ENCODE measurements around the gene NPR3. TPM values are rescaled to one million over a fixed set of nuclear protein-coding genes. Genes with fewer than 3 reads are reported as not detected.

Gene NPR3
- total and polyA plus RNA-seq, 2 of the 8 experiments (the other 6 are each of a cell fraction or from before 2014, with no cell fraction given): not detected

- Histone ChIP-seq H3K23ac (ENCODE audit: insufficient read length) (no peak overlapping the region), H3K4me2 (ENCODE audit: insufficient read depth in 1 of 2, low read depth in 2 of 2, low read length in 2 of 2) (no peak overlapping the region), H3K27ac (ENCODE audit: low read depth, low read length) (no peak overlapping the region), H4K91ac (replicated peaks; ENCODE audit: insufficient read length, low read length) (no peak overlapping the region), H3K79me1 (ENCODE audit: low read depth, low read length) (no peaks in the 10 kb centered on the region), H2AFZ (ENCODE audit: low read length) (no peak overlapping the region), H3K9me3 (ENCODE audit: insufficient read depth in 2 of 2, low read depth in 1 of 2, low read length in 1 of 2) (no peaks in the 10 kb centered on the region; a peak in 1 of 4 replicates), H3K4me1 (replicated peaks in 1 of 4; ENCODE audit: control insufficient read depth in 3 of 4, insufficient read depth in 4 of 4, low read length in 3 of 4) (peaks cover 0 to 3% (median 0%) of the 10 kb centered on the region in 4 experiments; a peak in 1 of 7 replicates), H2BK120ac (replicated peaks; ENCODE audit: low read depth, low read length) (no peak overlapping the region), H3K14ac (ENCODE audit: insufficient read length) (no peak overlapping the region), H2AK5ac (ENCODE audit: low read depth, low read length) (no peak overlapping the region), H3K79me2 (ENCODE audit: control insufficient read depth in 1 of 2, insufficient read depth in 2 of 2, low read length in 2 of 2) (no peaks in the 10 kb centered on the region), H3K9ac (replicated peaks in 1 of 4; ENCODE audit: extremely low read depth in 1 of 4, low read depth in 3 of 4, low read length in 3 of 4) (no peak overlapping the region), H4K20me1 (replicated peaks in 1 of 2; ENCODE audit: control insufficient read depth in 1 of 2, insufficient read depth in 2 of 2, low read length in 2 of 2) (no peaks in the 10 kb centered on the region), H3K4ac (replicated peaks; ENCODE audit: insufficient read length, low read depth, low read length) (no peak overlapping the region), H2BK20ac (ENCODE audit: low read length) (no peak overlapping the region), H3K4me3 (ENCODE audit: extremely low read depth in 1 of 4, insufficient read depth in 2 of 4, low read depth in 3 of 4, low read length in 4 of 4) (no peak overlapping the region), H4K5ac (ENCODE audit: insufficient read length, low read depth, low read length) (no peak overlapping the region), H3K56ac (replicated peaks; ENCODE audit: insufficient read length, low read depth, low read length) (no peak overlapping the region), H2BK5ac (ENCODE audit: low read depth, low read length) (no peak overlapping the region), H3K18ac (ENCODE audit: extremely low read depth, low read length) (no peak overlapping the region), H2BK12ac (ENCODE audit: low read depth, low read length) (no peak overlapping the region), H3K27me3 (replicated peaks in 1 of 4; ENCODE audit: control insufficient read depth in 3 of 4, extremely low read depth in 1 of 4, insufficient read depth in 3 of 4, low read length in 3 of 4) (no peaks in the 10 kb centered on the region), H3K36me3 (ENCODE audit: control insufficient read depth in 2 of 4, insufficient read depth in 4 of 4, low read length in 3 of 4) (no peaks in the 10 kb centered on the region), H2BK15ac (ENCODE audit: low read length) (no peak overlapping the region), H4K8ac (ENCODE audit: extremely low read depth, insufficient read depth, low read length) (no peak overlapping the region), H3K23me2 (ENCODE audit: low read depth, low read length) (no peaks in the 10 kb centered on the region; the same call in 1 of the 2 replicates)
- DNase-seq (ENCODE audit: low read depth in 1 of 2, low spot score in 2 of 2) (no peak), FAIRE-seq (no peak)
- CTCF ChIA-PET (ENCODE audit: partially characterized antibody): interaction anchor here (0.7 to 1.7 kb wide), 5 partner anchors 41 to 412 kb away, joined by 3 to 4 read pairs (median 3); no protein-coding TSS in a partner anchor
- POLR2A ChIA-PET (ENCODE audit: partially characterized antibody): no interaction called here
- TF ChIP-seq, protein P1, sequence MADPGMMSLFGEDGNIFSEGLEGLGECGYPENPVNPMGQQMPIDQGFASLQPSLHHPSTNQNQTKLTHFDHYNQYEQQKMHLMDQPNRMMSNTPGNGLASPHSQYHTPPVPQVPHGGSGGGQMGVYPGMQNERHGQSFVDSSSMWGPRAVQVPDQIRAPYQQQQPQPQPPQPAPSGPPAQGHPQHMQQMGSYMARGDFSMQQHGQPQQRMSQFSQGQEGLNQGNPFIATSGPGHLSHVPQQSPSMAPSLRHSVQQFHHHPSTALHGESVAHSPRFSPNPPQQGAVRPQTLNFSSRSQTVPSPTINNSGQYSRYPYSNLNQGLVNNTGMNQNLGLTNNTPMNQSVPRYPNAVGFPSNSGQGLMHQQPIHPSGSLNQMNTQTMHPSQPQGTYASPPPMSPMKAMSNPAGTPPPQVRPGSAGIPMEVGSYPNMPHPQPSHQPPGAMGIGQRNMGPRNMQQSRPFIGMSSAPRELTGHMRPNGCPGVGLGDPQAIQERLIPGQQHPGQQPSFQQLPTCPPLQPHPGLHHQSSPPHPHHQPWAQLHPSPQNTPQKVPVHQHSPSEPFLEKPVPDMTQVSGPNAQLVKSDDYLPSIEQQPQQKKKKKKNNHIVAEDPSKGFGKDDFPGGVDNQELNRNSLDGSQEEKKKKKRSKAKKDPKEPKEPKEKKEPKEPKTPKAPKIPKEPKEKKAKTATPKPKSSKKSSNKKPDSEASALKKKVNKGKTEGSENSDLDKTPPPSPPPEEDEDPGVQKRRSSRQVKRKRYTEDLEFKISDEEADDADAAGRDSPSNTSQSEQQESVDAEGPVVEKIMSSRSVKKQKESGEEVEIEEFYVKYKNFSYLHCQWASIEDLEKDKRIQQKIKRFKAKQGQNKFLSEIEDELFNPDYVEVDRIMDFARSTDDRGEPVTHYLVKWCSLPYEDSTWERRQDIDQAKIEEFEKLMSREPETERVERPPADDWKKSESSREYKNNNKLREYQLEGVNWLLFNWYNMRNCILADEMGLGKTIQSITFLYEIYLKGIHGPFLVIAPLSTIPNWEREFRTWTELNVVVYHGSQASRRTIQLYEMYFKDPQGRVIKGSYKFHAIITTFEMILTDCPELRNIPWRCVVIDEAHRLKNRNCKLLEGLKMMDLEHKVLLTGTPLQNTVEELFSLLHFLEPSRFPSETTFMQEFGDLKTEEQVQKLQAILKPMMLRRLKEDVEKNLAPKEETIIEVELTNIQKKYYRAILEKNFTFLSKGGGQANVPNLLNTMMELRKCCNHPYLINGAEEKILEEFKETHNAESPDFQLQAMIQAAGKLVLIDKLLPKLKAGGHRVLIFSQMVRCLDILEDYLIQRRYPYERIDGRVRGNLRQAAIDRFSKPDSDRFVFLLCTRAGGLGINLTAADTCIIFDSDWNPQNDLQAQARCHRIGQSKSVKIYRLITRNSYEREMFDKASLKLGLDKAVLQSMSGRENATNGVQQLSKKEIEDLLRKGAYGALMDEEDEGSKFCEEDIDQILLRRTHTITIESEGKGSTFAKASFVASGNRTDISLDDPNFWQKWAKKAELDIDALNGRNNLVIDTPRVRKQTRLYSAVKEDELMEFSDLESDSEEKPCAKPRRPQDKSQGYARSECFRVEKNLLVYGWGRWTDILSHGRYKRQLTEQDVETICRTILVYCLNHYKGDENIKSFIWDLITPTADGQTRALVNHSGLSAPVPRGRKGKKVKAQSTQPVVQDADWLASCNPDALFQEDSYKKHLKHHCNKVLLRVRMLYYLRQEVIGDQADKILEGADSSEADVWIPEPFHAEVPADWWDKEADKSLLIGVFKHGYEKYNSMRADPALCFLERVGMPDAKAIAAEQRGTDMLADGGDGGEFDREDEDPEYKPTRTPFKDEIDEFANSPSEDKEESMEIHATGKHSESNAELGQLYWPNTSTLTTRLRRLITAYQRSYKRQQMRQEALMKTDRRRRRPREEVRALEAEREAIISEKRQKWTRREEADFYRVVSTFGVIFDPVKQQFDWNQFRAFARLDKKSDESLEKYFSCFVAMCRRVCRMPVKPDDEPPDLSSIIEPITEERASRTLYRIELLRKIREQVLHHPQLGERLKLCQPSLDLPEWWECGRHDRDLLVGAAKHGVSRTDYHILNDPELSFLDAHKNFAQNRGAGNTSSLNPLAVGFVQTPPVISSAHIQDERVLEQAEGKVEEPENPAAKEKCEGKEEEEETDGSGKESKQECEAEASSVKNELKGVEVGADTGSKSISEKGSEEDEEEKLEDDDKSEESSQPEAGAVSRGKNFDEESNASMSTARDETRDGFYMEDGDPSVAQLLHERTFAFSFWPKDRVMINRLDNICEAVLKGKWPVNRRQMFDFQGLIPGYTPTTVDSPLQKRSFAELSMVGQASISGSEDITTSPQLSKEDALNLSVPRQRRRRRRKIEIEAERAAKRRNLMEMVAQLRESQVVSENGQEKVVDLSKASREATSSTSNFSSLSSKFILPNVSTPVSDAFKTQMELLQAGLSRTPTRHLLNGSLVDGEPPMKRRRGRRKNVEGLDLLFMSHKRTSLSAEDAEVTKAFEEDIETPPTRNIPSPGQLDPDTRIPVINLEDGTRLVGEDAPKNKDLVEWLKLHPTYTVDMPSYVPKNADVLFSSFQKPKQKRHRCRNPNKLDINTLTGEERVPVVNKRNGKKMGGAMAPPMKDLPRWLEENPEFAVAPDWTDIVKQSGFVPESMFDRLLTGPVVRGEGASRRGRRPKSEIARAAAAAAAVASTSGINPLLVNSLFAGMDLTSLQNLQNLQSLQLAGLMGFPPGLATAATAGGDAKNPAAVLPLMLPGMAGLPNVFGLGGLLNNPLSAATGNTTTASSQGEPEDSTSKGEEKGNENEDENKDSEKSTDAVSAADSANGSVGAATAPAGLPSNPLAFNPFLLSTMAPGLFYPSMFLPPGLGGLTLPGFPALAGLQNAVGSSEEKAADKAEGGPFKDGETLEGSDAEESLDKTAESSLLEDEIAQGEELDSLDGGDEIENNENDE (IDR thresholded peaks at IDR 0.05; ENCODE audit: insufficient replicate concordance, low read length): no peak
Measured at GRCh38 chr5:32753765-32754164, 42.6 kb downstream of the NPR3 start.

Measured in H1 (cell line).